Measurements from ENCODE around the gene PEX14.
"Not testable (repeated sequence)": the region's sequence is repeated elsewhere in the genome, so short reads cannot be mapped to it uniquely, and the experiment has no call there.

The PEX14 gene

GRCh38 chr1:10474613-10475507 lies at the start of gene PEX14:
Gene PEX14 (plus strand): TSS chr1:10474950. CDS start chr1:10474967, 17 bp downstream.
- peak; percentile 46 to 80 for DNase-seq

- DNase-seq = not testable (repeated sequence)
Observed at GRCh38 chr1:10425826-10426534, 48.8 kb upstream of the PEX14 start.

- not testable (repeated sequence) for DNase-seq
Observed at GRCh38 chr1:10426535-10426848, 48.3 kb upstream of the PEX14 start.

- DNase-seq = no peak
Observed at GRCh38 chr1:10428984-10429383, 45.8 kb upstream of the PEX14 start.

- DNase-seq = no peak
Observed at GRCh38 chr1:10429868-10430215, 44.9 kb upstream of the PEX14 start.

GRCh38 chr1:10430216-10431069 lies 44.3 kb upstream of the PEX14 start, which contains the start of gene CENPS:
Gene CENPS (plus strand): TSS chr1:10430433. CDS start chr1:10430518, 85 bp downstream.
- DNase-seq = peak; percentile 55 to 87

GRCh38 chr1:10431070-10431730 lies 43.5 kb upstream of the PEX14 start:
- no peak for DNase-seq

GRCh38 chr1:10432910-10433700 lies 41.6 kb upstream of the PEX14 start:
- DNase-seq = no peak

GRCh38 chr1:10433790-10434189 lies 41.0 kb upstream of the PEX14 start:
- DNase-seq = no peak

GRCh38 chr1:10434590-10434989 lies 40.2 kb upstream of the PEX14 start:
- no peak for DNase-seq

GRCh38 chr1:10437052-10437451 lies 37.7 kb upstream of the PEX14 start:
- no peak for DNase-seq

GRCh38 chr1:10438677-10439163 lies 36.0 kb upstream of the PEX14 start:
- no peak for DNase-seq

- no peak for DNase-seq
Observed at GRCh38 chr1:10440305-10440704, 34.4 kb upstream of the PEX14 start.

GRCh38 chr1:10440794-10441193 lies 34.0 kb upstream of the PEX14 start:
- DNase-seq = no peak

GRCh38 chr1:10444248-10444647 lies 30.5 kb upstream of the PEX14 start:
- DNase-seq = no peak

GRCh38 chr1:10444795-10445397 lies 29.9 kb upstream of the PEX14 start:
- no peak for DNase-seq

GRCh38 chr1:10446790-10447422 lies 27.8 kb upstream of the PEX14 start:
- DNase-seq = no peak

- no peak for DNase-seq
Observed at GRCh38 chr1:10449751-10450150, 25.0 kb upstream of the PEX14 start, which contains the start of gene CORT. Gene CORT (plus strand): TSS chr1:10450031. CDS start chr1:10450224, 193 bp downstream.

- no peak for DNase-seq
Observed at GRCh38 chr1:10450156-10450814, 24.5 kb upstream of the PEX14 start.

GRCh38 chr1:10450836-10451235 lies 23.9 kb upstream of the PEX14 start:
- DNase-seq = no peak
